GM08714 (cell line): ENCODE data around the gene GAL3ST2.
"Not testable (repeated sequence)": the region's sequence is repeated elsewhere in the genome, so short reads cannot be mapped to it uniquely, and the experiment has no call there.

Experiments
- H3K4me3 ChIP-seq: fragments of 200-500 bp; sonication (Bioruptor generic); 2 replicates; pipeline ENCODE4 v1.5.1; 2014; ENCODE audit warnings: mild to moderate bottlenecking, low read length, inconsistent platforms
- ZNF274 ChIP-seq: IDR thresholded peaks from 2 replicates; pipeline ENCODE4 v1.6.1; 2012; ENCODE audit warnings: mild to moderate bottlenecking, low read depth, low read length

GAL3ST2 gene

GRCh38 chr2:241741016-241741415, 35.6 kb upstream of the GAL3ST2 start:
- no peak overlapping the region for H3K4me3 ChIP-seq
- TF ChIP-seq ZNF274, result no peak

DNA sequence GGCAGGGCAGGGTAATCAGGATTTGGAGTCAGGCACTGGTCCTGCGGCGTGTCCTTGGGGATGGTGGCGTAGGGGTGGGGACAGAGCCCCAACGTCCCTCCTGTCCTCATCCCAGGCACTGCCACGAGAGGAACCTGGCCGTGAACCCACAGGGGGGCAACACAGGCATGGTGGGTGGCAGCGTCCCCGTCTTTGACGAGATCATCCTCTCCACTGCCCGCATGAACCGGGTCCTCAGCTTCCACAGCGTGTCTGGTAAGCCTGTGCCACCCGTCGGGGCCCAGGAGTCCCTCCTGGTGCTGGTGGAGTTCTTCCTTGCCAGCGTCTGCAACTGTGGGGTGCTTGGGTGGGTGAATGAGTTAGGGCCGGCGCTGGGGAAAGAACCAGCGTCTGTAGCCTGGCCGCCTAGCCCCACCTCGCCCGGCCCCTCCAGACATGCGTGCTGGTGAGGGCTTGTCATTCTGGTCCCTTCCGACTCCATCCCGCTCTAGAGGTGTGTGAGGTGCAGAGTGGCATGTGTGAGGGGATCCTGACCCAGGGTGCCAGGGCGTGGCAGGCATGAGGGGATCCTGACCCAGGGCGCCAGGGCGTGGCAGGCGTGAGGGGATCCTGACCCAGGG, 34.2 kb upstream of the GAL3ST2 start:
- no peak overlapping the region for H3K4me3 ChIP-seq
- TF ChIP-seq ZNF274, result no peak

DNA sequence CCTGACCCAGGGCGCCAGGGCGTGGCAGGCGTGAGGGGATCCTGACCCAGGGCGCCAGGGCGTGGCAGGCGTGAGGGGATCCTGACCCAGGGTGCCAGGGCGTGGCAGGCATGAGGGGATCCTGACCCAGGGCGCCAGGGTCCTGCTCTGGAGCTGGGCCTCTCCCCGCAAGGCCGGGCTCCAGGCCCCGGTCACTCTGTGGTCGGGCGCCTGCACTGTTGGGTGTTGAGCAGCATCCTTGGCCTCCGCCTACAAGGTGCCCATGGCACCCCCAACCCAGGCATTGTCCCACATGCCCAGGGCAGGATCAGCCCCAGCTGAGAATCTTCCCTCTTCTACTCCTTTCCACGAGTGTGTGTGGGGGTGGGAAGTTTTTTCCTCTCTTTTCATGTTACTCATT, 33.6 kb upstream of the GAL3ST2 start:
- not testable (repeated sequence) for H3K4me3 ChIP-seq

- no peak overlapping the region for H3K4me3 ChIP-seq
- TF ChIP-seq ZNF274, result no peak
Observed at GRCh38 chr2:241743620-241744019, 33.0 kb upstream of the GAL3ST2 start.

DNA sequence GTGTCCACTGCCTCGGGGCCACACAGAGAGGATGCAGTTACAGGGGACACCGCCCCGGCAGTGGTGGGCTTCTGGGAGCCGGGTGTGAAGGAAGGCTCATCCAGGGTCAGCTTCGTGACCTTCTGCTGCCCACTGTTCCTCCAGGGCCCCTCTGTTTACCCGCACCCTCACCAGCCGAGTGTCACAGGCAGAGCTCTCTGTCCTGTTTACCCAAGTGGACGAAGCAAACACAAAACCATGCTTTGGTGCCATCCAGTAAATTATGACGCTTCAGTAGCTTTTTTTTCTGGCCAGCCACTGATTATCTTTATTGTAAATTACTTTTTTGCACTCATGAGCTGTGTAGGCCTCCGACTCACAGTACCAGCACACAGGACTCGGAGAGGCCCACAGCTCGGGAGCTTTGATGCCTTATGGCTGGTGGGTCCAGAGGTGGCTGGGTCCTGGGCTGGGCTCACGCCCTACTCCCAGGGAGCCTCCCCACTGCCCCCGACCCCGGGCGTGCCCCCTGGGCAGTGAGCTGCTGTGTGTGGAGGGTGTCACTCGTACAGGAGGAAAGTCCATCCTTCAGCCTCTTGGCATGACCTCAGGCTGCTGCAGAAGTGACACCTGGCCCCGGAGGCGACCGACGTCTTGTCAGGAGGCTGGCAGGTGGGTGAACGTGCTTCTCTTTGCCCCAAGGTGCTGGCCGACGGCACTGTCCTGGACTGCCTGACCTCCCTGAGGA, 32.4 kb upstream of the GAL3ST2 start:
- no peak for TF ChIP-seq ZNF274
- H3K4me3 ChIP-seq, result no peak overlapping the region

DNA sequence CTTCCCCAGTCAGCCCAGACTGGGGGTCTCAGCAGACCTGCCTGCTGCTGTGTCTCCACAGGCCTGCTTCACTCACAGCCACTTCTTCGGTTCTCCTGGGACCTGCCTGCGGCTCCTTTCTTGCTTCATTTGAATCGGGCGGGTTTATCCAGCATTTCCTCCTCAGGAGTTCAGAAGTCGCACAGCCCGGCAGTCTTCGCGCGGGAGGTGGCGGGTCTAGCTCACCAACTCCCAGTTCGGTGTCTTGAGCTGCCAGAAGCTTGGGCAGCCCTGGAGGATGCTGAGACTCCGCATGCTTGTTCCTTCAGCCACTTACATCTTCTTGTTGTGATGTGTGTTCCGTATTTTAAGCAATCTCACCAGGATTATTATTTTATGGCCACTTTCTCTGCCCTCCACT, 31.3 kb upstream of the GAL3ST2 start:
- no peak overlapping the region for H3K4me3 ChIP-seq
- TF ChIP-seq ZNF274, result no peak

DNA sequence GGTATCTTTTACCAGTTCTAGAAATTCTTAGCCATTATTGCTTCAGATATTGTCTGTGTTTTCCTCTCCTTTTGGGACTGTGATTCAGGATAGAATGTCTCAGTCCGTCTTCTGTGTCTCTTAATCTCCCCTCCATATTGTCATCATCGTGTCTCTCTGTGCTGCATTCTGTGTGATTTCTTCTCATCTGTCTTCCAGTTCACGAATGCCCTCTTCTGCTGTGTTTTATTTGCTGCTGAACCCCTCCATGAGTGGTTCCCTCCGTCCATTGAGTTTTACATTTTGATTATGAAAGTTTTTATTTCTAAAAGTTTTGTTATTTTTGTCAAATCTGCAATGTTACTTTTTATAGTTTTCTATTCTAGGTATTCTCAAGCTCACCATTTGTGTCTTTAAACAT, 30.5 kb upstream of the GAL3ST2 start:
- H3K4me3 ChIP-seq, result no peak overlapping the region
- no peak for TF ChIP-seq ZNF274

DNA sequence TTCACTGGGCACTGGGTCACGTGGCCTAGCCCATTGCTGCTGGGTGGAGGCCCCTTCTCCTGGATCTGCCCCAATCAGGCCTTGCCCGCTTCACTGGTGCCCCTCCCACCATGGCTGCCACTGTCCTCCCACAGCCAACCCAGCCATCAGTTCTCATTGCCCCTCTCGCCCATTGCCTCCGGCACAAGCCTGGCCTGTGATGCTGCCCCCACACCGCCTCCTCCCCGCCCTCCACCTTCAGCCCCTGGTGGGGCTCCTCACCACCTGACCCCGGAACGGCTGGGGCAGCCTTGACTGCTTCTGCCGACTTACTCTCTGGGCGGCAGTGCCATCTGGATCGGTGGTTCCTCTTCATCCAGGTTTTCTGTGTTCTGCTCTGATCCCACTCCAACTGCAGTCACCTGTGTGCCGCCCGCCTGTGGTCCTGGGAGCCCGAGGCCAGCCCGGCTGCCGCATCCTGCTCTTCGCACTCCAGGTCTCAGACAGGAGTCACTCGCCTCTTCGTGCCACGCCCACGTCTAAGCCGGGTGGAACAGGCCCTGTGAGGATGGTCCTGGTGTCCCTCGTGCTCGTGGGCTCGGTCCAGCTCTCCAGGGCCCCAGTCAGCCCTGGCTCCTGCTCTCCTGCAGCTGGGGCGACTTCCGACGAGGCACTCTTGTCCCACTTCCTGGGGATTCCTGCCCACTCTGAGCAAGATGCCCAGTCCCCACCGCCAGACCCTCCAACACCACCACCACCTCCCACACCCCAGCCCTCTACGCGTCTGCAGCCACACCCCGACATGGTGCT, 28.0 kb upstream of the GAL3ST2 start:
- H3K4me3 ChIP-seq, result no peak overlapping the region
- TF ChIP-seq ZNF274, result no peak

DNA sequence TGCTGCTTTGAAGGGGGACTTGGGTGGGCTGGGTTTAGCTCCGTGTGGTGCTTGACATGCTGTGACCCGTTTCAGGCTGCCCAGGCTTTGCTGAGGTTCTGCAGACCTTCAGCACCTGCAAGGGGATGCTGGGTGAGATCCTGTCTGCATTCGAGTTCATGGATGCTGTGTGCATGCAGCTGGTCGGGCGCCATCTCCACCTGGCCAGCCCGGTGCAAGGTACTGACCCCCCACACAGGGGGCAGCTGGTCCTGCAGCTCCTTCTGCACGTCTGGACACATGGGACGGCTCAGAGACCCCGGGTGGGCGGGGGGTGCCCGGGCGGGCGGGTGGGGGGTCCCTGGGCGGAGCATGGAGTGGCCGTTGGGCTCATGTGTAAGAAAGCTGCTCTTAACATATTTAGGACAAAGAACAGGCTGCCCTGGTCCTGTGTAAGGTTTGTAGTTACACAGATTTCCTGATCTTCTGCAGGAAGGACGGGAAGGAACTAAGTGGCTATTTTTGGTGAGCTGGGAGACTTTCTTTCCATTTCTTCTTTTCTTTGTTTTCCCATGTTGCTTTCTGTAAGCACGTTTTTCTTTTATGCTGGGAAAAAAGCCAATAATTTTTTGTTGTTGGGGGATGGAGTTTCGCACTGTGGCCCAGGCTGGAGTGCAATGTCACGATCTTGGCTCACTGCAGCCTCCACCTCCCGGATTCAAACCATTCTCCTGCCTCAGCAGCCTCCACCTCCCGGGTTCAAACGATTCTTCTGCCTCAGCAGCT, 26.4 kb upstream of the GAL3ST2 start:
- no peak for TF ChIP-seq ZNF274
- no peak overlapping the region for H3K4me3 ChIP-seq

- H3K4me3 ChIP-seq, result no peak overlapping the region
- TF ChIP-seq ZNF274, result no peak
Observed at GRCh38 chr2:241751152-241751551, 25.5 kb upstream of the GAL3ST2 start.

DNA sequence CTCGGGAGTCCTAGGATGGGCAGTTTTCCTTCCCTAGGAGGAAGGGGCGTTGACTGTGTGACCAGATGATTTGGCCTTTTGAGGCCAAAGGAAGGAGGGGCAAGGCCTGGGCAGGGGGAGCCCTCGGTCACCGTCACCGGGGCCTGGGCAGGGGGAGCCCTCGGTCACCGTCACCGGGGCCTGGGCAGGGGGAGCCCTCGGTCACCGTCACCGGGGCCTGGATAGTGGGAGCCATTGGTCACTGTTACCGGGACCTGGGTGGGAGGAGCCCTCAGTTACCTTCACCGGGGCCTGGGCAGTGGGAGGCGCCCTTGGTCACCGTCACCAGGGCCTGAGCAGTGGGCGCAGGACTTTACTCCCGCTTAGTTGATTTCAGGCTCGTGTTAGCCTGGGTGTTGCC, 24.8 kb upstream of the GAL3ST2 start:
- no peak overlapping the region for H3K4me3 ChIP-seq
- TF ChIP-seq ZNF274, result no peak

GRCh38 chr2:241752253-241752652, 24.4 kb upstream of the GAL3ST2 start:
- no peak for TF ChIP-seq ZNF274
- H3K4me3 ChIP-seq, result no peak overlapping the region

- no peak for TF ChIP-seq ZNF274
Observed at GRCh38 chr2:241752689-241753276, 23.8 kb upstream of the GAL3ST2 start.

DNA sequence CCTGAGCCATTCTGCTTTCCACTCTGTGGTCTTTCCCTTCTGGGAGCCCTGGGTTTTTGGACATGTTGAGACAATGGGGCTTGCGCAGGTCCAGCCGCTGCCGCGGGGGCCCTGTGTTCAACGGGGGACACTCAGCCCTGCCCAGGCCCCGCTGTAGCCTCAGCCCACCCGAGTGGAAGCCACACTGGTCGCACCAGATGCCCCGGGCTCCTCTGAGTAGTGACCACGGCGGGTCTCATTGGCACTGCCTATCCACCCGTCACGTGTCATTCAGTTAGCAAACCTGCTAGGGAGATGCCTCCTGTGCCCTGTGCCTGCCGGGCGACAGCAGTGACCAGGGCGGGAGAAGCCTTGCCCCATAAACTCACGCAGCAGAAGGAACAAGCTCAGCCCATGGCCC, 23.1 kb upstream of the GAL3ST2 start:
- H3K4me3 ChIP-seq, result no peak overlapping the region
- TF ChIP-seq ZNF274, result no peak

More at GRCh38 chr2:241752689-241753276, 23.8 kb upstream of the GAL3ST2 start:
- no peak overlapping the region for H3K4me3 ChIP-seq

DNA sequence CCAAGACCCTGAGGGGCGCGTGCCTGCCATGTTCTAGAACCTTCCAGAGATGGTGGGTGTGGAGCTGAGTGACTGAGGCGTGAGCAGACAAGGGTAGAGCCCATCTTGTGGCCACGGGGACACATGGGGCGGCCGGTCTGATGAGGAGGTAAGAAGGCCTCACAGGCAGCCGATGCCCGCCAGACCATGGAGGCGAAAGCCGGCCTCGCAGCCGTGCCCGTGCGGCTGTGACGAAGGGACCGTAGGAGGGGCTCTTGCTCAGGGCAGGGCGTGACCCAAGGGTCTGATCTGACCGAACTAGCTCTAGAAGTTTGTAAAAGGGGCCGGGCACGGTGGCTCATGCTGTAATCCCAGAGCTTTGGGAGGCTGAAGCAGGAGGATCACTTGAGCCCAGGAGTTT, 22.6 kb upstream of the GAL3ST2 start:
- H3K4me3 ChIP-seq, result no peak overlapping the region
- no peak for TF ChIP-seq ZNF274
